Natural killer cell (primary cell): ENCODE results near the gene TMEM51. TPM values are rescaled to one million over a fixed set of nuclear protein-coding genes. Genes with fewer than 3 reads are reported as not detected.

Experiments used
- ATAC-seq, 3 donors: fragments of 150-1000 bp in 2 of 3; fragments of 200-7000 bp in 1 of 3; cut with Tn5 transposase; 1 replicate in 1 of 3; 2 replicates in 2 of 3; pipeline ENCODE4 v1.10.0; 2021; ENCODE audit warnings: mild to moderate bottlenecking in 2 of 3, moderate library complexity in 2 of 3
- DNase-seq, 2 donors: peaks; one replicate each; pipeline versions ENCODE4 v3.0.0 to v3.0.0-alpha.2; 2013 to 2021; ENCODE audit warnings: mixed read lengths in 1 of 2
- H3K27ac ChIP-seq: one replicate; pipeline ENCODE4 v1.5.1; 2013; ENCODE audit warnings: mild to moderate bottlenecking, low read length
- H3K27me3 ChIP-seq: one replicate; pipeline ENCODE4 v1.6.1; 2013; ENCODE audit warnings: low read length; ENCODE audit not compliant: control insufficient read depth, insufficient read depth
- H3K36me3 ChIP-seq: one replicate; pipeline ENCODE4 v1.6.1; 2013; ENCODE audit warnings: low read length; ENCODE audit not compliant: control insufficient read depth, insufficient read depth
- H3K4me1 ChIP-seq: one replicate; pipeline ENCODE4 v1.6.1; 2013; ENCODE audit warnings: low read length; ENCODE audit not compliant: control insufficient read depth, insufficient read depth
- H3K4me3 ChIP-seq: one replicate; pipeline ENCODE4 v1.5.1; 2013; ENCODE audit warnings: low read length
- H3K9me3 ChIP-seq: one replicate; pipeline ENCODE4 v1.6.1; 2013; ENCODE audit warnings: low read length; ENCODE audit not compliant: control insufficient read depth, insufficient read depth
- H3K27ac Mint-ChIP-seq, 2 donors: one replicate each; pipeline ENCODE4 v1.8.0; 2022; ENCODE audit warnings: mild to moderate bottlenecking in 2 of 2, mixed read lengths in 2 of 2, moderate library complexity in 1 of 2
- H3K27me3 Mint-ChIP-seq, 2 donors: one replicate each; pipeline ENCODE4 v1.8.0; 2022; ENCODE audit warnings: low read depth in 2 of 2, mixed read lengths in 2 of 2
- H3K36me3 Mint-ChIP-seq: one replicate; pipeline ENCODE4 v1.8.0; 2022; ENCODE audit warnings: mixed read lengths
- H3K4me1 Mint-ChIP-seq, 2 donors: one replicate each; pipeline ENCODE4 v1.8.0; 2022; ENCODE audit warnings: mixed read lengths in 2 of 2
- H3K4me3 Mint-ChIP-seq: one replicate; pipeline ENCODE4 v1.8.0; 2022; ENCODE audit warnings: mild to moderate bottlenecking, moderate library complexity, mixed read lengths
- H3K9me3 Mint-ChIP-seq, 2 donors: one replicate each; pipeline ENCODE4 v1.8.0; 2022; ENCODE audit warnings: mixed read lengths in 2 of 2
- CTCF ChIP-seq: fragments of 200-600 bp; IDR thresholded peaks from one replicate; pipeline ENCODE4 v1.8.0; 2022; ENCODE audit warnings: antibody characterized with exemption
- WGBS: methylation state at CpG from one replicate; pipeline ENCODE4 v1.1.7; 2013; ENCODE audit warnings: missing lambda C conversion rate; ENCODE audit not compliant: insufficient coverage; 5-methylcytosine and 5-hydroxymethylcytosine counted together
- intact Hi-C: fragments of 100-400 bp; cut with micrococcal nuclease; formaldehyde crosslinking; loops from one replicate; pipeline ENCODE4 v1.14.2; 2022
- total RNA-seq, 4 donors: library from RNA; stranded (reverse); fragments of 120-200 nt in 1 of 4; gene quantifications; one replicate each; pipeline versions ENCODE4 v1.2.3 to v1.2.4, GENCODE V29; 2013 to 2022

Gene TMEM51
- total RNA-seq, 3 donors from 2014 or later (not counting 1 experiment from before 2014, with no cell fraction given): not detected

- Mint-ChIP-seq H3K4me1 (peaks cover 19 to 20% of the 10 kb centered on the region in 2 donors), H3K9me3 (no peaks in the 10 kb centered on the region), H3K27ac (no peak overlapping the region), H3K4me3 (no peak overlapping the region), H3K27me3 (peaks cover 34 to 47% of the 10 kb centered on the region in 2 donors), H3K36me3 (no peaks in the 10 kb centered on the region)
- intact Hi-C loops: no loop called here
- Histone ChIP-seq H3K27ac (no peak overlapping the region), H3K9me3 (no peaks in the 10 kb centered on the region), H3K27me3 (peaks cover 34% of the 10 kb centered on the region), H3K4me1 (peaks cover 40% of the 10 kb centered on the region), H3K4me3 (no peak overlapping the region), H3K36me3 (no peaks in the 10 kb centered on the region)
- 100% methylated on average over 1 of the region's 3 CpGs for WGBS
- TF ChIP-seq CTCF: no peak
- DNase-seq (no peak), ATAC-seq (no peak)
Measured at GRCh38 chr1:15151871-15152270, 1.7 kb upstream of the TMEM51 start.

DNA sequence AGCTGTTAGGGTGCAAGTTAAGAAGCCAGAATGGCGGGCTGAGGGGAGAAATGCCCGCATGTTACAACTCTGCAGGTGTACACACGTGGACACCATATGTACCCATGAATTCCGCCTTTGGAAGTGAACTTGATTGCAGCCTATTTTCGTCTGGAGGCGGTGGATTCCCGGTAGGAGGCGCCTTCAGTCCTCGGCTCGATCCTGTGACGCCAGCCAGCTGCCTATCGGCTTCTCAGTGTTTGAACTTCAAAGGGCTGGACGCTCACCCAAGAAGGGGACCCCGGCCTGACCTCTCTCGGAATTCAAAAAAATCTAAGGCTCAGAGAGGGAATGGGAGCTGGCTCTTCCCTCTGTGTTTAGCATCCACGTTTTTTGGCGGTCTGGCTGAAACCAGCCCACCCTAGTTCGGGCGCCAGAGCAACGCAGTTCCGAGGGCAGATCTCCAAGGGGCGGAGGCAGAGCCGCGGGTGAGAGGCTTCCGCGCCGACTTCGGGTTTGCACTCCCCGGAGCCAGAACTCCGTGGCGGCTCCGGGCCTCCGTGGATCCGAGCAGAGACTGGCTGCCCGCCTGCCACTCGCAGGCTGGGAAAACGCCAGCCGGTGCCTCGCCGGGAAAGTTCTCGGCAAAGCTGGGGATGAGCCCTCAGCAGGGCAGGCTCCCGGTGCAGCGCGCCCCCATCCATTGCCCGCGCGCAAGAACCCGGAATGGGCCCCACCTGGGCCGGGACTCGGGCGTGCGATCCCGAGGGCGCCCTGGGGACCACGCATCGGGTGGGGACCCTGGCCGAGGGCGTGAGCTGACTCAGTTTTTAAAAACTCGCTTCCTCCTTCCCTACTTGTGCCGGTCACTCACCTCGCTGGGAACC lies 996 bp upstream of the TMEM51 start:
- no peak overlapping the region for H3K27ac Mint-ChIP-seq
- intact Hi-C loops: no loop called here
- 3% methylated on average over 56 of the region's 61 CpGs for WGBS

GRCh38 chr1:15153842-15154479 lies 414 bp downstream of the TMEM51 start:
- DNase-seq: peak in 1 of 2 donors; percentile 15
- H3K4me3 Mint-ChIP-seq: peak overlapping the region; percentile 76
- no peaks in the 10 kb centered on the region for H3K9me3 ChIP-seq
- peaks cover 19 to 20% of the 10 kb centered on the region in 2 donors for H3K4me1 Mint-ChIP-seq
- no peak overlapping the region for H3K27ac Mint-ChIP-seq
- H3K4me3 ChIP-seq: no peak overlapping the region
- H3K27me3 ChIP-seq: peaks cover 34% of the 10 kb centered on the region
- H3K9me3 Mint-ChIP-seq: no peaks in the 10 kb centered on the region
- H3K36me3 ChIP-seq: no peaks in the 10 kb centered on the region
- peak in 2 of 3 donors; percentile 57 to 60 for ATAC-seq
- WGBS: 1% methylated on average over 74 of the region's 74 CpGs
- H3K27ac ChIP-seq: no peak overlapping the region
- peak; percentile 50 for TF ChIP-seq CTCF
- H3K27me3 Mint-ChIP-seq: peaks cover 32 to 43% of the 10 kb centered on the region in 2 donors
- peaks cover 40% of the 10 kb centered on the region for H3K4me1 ChIP-seq
- no peaks in the 10 kb centered on the region for H3K36me3 Mint-ChIP-seq
- intact Hi-C loops: no loop called here

More for the DNA sequence above, 996 bp upstream of the TMEM51 start:
- Histone ChIP-seq H3K4me1 (peaks cover 40% of the 10 kb centered on the region), H3K27ac (no peak overlapping the region), H3K36me3 (no peaks in the 10 kb centered on the region), H3K27me3 (peaks cover 34% of the 10 kb centered on the region), H3K4me3 (no peak overlapping the region), H3K9me3 (no peaks in the 10 kb centered on the region)
- Mint-ChIP-seq H3K9me3 (no peaks in the 10 kb centered on the region), H3K4me1 (peaks cover 19 to 20% of the 10 kb centered on the region in 2 donors), H3K36me3 (no peaks in the 10 kb centered on the region), H3K4me3 (peak overlapping the region; percentile 58), H3K27me3 (peaks cover 34 to 43% of the 10 kb centered on the region in 2 donors)
- no peak for DNase-seq
- TF ChIP-seq CTCF: no peak
- ATAC-seq: peak in 1 of 3 donors; percentile 40
